Progenitor cell of endocrine pancreas (in vitro differentiated cells): ENCODE data around the gene DTHD1. TPM values are rescaled to one million over a fixed set of nuclear protein-coding genes. Genes with fewer than 3 reads are reported as not detected.

Experiments used
- DNase-seq: peaks from one replicate; pipeline ENCODE4 v3.0.0; 2021; ENCODE audit warnings: low spot score; ENCODE audit not compliant: unreplicated experiment
- H3K27ac Mint-ChIP-seq: 2 replicates; pipeline ENCODE4 v1.8.0; 2021; ENCODE audit warnings: mild to moderate bottlenecking, moderate library complexity, mixed read lengths
- H3K27me3 Mint-ChIP-seq: 2 replicates; pipeline ENCODE4 v1.8.0; 2021; ENCODE audit warnings: mixed read lengths
- H3K36me3 Mint-ChIP-seq: 2 replicates; pipeline ENCODE4 v1.8.0; 2022; ENCODE audit warnings: mixed read lengths; ENCODE audit not compliant: insufficient read depth
- H3K4me1 Mint-ChIP-seq: 2 replicates; pipeline ENCODE4 v1.8.0; 2021; ENCODE audit warnings: low read depth, mixed read lengths
- H3K4me3 Mint-ChIP-seq: 2 replicates; pipeline ENCODE4 v1.8.0; 2021; ENCODE audit warnings: low read depth, mild to moderate bottlenecking, moderate library complexity, mixed read lengths
- H3K9me3 Mint-ChIP-seq: 2 replicates; pipeline ENCODE4 v1.8.0; 2021; ENCODE audit warnings: low read depth, mixed read lengths
- total RNA-seq: library from RNA; stranded (reverse); gene quantifications from 2 replicates; pipeline ENCODE4 v1.2.1, GENCODE V29; 2021
- TF ChIP-seq, protein P1 (sequence below): fragments of 200-600 bp; sonication (generic); IDR thresholded peaks from one replicate; pipeline ENCODE4 v1.5.0; 2021; ENCODE audit warnings: antibody characterized with exemption, mild to moderate bottlenecking; ENCODE audit not compliant: unreplicated experiment

Gene DTHD1
- total RNA-seq, 1 donor from 2014 or later: 0.12 TPM

- H3K4me1 Mint-ChIP-seq: peaks cover 4% of the 10 kb centered on the region
- H3K9me3 Mint-ChIP-seq: no peaks in the 10 kb centered on the region
- no peaks in the 10 kb centered on the region for H3K27me3 Mint-ChIP-seq
- DNase-seq: no peak
- H3K36me3 Mint-ChIP-seq: no peaks in the 10 kb centered on the region
- no peak overlapping the region for H3K4me3 Mint-ChIP-seq
- TF ChIP-seq, protein P1, sequence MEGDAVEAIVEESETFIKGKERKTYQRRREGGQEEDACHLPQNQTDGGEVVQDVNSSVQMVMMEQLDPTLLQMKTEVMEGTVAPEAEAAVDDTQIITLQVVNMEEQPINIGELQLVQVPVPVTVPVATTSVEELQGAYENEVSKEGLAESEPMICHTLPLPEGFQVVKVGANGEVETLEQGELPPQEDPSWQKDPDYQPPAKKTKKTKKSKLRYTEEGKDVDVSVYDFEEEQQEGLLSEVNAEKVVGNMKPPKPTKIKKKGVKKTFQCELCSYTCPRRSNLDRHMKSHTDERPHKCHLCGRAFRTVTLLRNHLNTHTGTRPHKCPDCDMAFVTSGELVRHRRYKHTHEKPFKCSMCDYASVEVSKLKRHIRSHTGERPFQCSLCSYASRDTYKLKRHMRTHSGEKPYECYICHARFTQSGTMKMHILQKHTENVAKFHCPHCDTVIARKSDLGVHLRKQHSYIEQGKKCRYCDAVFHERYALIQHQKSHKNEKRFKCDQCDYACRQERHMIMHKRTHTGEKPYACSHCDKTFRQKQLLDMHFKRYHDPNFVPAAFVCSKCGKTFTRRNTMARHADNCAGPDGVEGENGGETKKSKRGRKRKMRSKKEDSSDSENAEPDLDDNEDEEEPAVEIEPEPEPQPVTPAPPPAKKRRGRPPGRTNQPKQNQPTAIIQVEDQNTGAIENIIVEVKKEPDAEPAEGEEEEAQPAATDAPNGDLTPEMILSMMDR: no peak
- H3K27ac Mint-ChIP-seq: peak overlapping the region; percentile 49
Observed at GRCh38 chr4:36332023-36332781, 50.8 kb downstream of the DTHD1 start.

DNA sequence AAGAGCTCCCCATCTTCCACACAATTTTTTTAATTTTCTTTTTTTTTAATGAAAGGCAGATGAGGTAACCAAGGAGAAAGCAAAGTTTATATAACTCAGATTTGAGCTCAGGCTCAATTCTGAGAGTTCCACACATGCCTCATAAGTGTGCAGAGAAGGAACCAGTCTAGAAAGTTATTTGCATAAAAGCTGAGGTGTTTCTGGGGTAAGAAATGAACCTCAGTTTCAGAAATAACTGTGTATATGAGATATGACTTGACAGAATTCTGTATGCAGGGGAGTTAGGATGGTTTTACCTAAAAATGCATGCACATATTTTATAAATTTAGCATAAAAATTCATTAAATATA lies 51.3 kb downstream of the DTHD1 start:
- peaks cover 4% of the 10 kb centered on the region for H3K4me1 Mint-ChIP-seq
- no peak overlapping the region for H3K27ac Mint-ChIP-seq
- H3K9me3 Mint-ChIP-seq: no peaks in the 10 kb centered on the region
- no peaks in the 10 kb centered on the region for H3K36me3 Mint-ChIP-seq
- no peak for DNase-seq
- no peaks in the 10 kb centered on the region for H3K27me3 Mint-ChIP-seq
- no peak overlapping the region for H3K4me3 Mint-ChIP-seq
- TF ChIP-seq, protein P1: no peak

GRCh38 chr4:36333303-36333877 lies 52.0 kb downstream of the DTHD1 start:
- H3K4me1 Mint-ChIP-seq: peaks cover 4% of the 10 kb centered on the region
- H3K9me3 Mint-ChIP-seq: no peaks in the 10 kb centered on the region
- TF ChIP-seq, protein P1: no peak
- H3K36me3 Mint-ChIP-seq: no peaks in the 10 kb centered on the region
- no peak overlapping the region for H3K27ac Mint-ChIP-seq
- no peaks in the 10 kb centered on the region for H3K27me3 Mint-ChIP-seq
- no peak overlapping the region for H3K4me3 Mint-ChIP-seq
- DNase-seq: no peak

- Mint-ChIP-seq H3K27me3 (no peaks in the 10 kb centered on the region), H3K4me3 (no peak overlapping the region), H3K9me3 (no peaks in the 10 kb centered on the region), H3K27ac (no peak overlapping the region), H3K36me3 (no peaks in the 10 kb centered on the region), H3K4me1 (peaks cover 4% of the 10 kb centered on the region)
- DNase-seq: no peak
- TF ChIP-seq, protein P1: no peak
Observed at GRCh38 chr4:36337665-36338185, 56.3 kb downstream of the DTHD1 start.

GRCh38 chr4:36338973-36339372 lies 57.6 kb downstream of the DTHD1 start:
- Mint-ChIP-seq H3K36me3 (no peaks in the 10 kb centered on the region), H3K27me3 (no peaks in the 10 kb centered on the region), H3K4me3 (no peak overlapping the region), H3K4me1 (peaks cover 4% of the 10 kb centered on the region), H3K9me3 (no peaks in the 10 kb centered on the region), H3K27ac (no peak overlapping the region)
- no peak for DNase-seq
- TF ChIP-seq, protein P1: no peak
